ENCODE measurements around the gene FAM3B. TPM values are rescaled to one million over a fixed set of nuclear protein-coding genes. Genes with fewer than 3 reads are reported as not detected.

FAM3B gene
- total RNA-seq, 1 experiment from 2014 or later, result 59.5 TPM

DNA sequence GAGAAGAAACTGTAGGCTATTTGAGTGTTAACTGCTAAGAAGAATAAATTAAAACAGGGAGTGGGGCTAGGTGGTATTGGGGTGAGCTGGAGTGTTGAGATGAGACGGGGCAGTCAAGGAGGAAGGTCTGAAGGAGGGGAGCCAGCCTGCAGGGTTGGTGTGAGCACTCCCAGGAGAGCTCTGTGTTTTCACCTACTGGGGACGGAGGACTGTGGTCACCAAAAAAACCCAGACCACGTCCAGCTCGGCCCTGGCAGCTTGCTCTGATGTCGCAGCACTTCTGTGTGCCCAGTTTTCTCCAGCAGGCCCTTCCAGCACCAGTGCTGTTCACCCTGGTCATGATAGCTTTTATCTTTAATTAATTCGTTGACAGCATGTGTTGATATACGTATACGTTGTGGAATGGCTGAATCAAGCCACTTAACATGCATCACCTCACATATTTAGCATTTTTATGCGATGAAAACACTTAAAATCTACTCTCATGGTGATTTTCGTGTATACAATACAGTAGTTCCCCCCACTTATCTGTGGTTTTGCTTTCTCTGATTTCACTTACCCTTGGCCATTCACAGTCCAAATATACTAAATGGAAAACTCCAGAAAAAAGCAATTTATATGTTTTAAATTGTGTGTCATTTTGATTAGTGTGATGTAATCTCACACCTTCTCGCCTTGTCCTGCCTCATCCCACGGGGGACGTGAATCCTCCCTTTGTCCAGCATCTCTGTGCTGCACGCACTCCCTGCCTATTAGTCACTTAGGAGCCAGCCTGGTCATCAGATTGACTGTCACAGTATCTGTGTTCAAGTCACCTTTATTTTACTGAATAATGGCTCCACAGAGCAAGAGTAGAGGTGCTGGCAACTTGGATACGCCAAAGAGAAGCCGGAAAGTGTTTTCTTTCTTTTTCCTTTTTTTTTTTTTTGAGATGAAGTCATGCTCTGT, 12.3 kb downstream of the FAM3B start:
- ChIA-PET POLR2A (no interaction called here), CTCF (no interaction called here)
- Histone ChIP-seq H3K4me3 (ENCODE audit: low read depth, low read length) (no peak overlapping the region), H3K27me3 (replicated peaks; ENCODE audit: control insufficient read depth, insufficient read depth, low read length) (no peaks in the 10 kb centered on the region), H3K4me1 (peaks cover 13% of the 10 kb centered on the region), H3K9me3 (peaks cover 6% of the 10 kb centered on the region), H3K36me3 (ENCODE audit: control insufficient read depth, insufficient read depth, low read length) (no peaks in the 10 kb centered on the region; the same call in 1 of the 2 replicates)
- DNase-seq, result no peak
- H3K4me1 Mint-ChIP-seq (ENCODE audit: low read depth, unreplicated experiment), result peaks cover 13% of the 10 kb centered on the region
- peaks cover 38% of the 10 kb centered on the region for H3K36me3 Mint-ChIP-seq (ENCODE audit: insufficient read depth, unreplicated experiment)
- H3K9me3 Mint-ChIP-seq (ENCODE audit: unreplicated experiment), result peaks cover 27% of the 10 kb centered on the region
- H3K27ac Mint-ChIP-seq (ENCODE audit: unreplicated experiment), result no peak overlapping the region
- no TSS peak for BruUV-seq (replicated peaks)
- intact Hi-C loops (cut with micrococcal nuclease; ENCODE audit: unreplicated experiment), result no loop called here
- no peaks in the 10 kb centered on the region for H3K27me3 Mint-ChIP-seq (ENCODE audit: insufficient read depth, unreplicated experiment)
- H3K4me3 Mint-ChIP-seq (ENCODE audit: unreplicated experiment), result no peak overlapping the region
- TF ChIP-seq CTCF (IDR thresholded peaks at IDR 0.05; ENCODE audit: insufficient read depth in 1 of 2, low read depth in 1 of 2, low read length in 1 of 2, severe bottlenecking in 1 of 2, unreplicated experiment in 1 of 2), result no peak

- no peak overlapping the region for H3K4me3 Mint-ChIP-seq (ENCODE audit: unreplicated experiment)
- TF ChIP-seq CTCF (IDR thresholded peaks at IDR 0.05; ENCODE audit: insufficient read depth in 1 of 2, low read depth in 1 of 2, low read length in 1 of 2, severe bottlenecking in 1 of 2, unreplicated experiment in 1 of 2), result no peak
- no TSS peak for BruUV-seq (replicated peaks)
- H3K36me3 ChIP-seq (ENCODE audit: control insufficient read depth, insufficient read depth, low read length), result no peaks in the 10 kb centered on the region; the same call in none of the 2 replicates
- H3K9me3 ChIP-seq, result peaks cover 12% of the 10 kb centered on the region
- H3K4me1 ChIP-seq, result no peaks in the 10 kb centered on the region
- no peak for DNase-seq
- no peaks in the 10 kb centered on the region for H3K27me3 Mint-ChIP-seq (ENCODE audit: insufficient read depth, unreplicated experiment)
- ChIA-PET CTCF (no interaction called here), POLR2A (no interaction called here)
- H3K9me3 Mint-ChIP-seq (ENCODE audit: unreplicated experiment), result peaks cover 28% of the 10 kb centered on the region
- H3K27ac Mint-ChIP-seq (ENCODE audit: unreplicated experiment), result no peak overlapping the region
- peaks cover 13% of the 10 kb centered on the region for H3K4me1 Mint-ChIP-seq (ENCODE audit: low read depth, unreplicated experiment)
- H3K4me3 ChIP-seq (ENCODE audit: low read depth, low read length), result no peak overlapping the region
- intact Hi-C loops (cut with micrococcal nuclease; ENCODE audit: unreplicated experiment), result no loop called here
- no peaks in the 10 kb centered on the region for H3K27me3 ChIP-seq (replicated peaks; ENCODE audit: control insufficient read depth, insufficient read depth, low read length)
- peaks cover 38% of the 10 kb centered on the region for H3K36me3 Mint-ChIP-seq (ENCODE audit: insufficient read depth, unreplicated experiment)
Measured at GRCh38 chr21:41333752-41334151, 17.2 kb downstream of the FAM3B start.

DNA sequence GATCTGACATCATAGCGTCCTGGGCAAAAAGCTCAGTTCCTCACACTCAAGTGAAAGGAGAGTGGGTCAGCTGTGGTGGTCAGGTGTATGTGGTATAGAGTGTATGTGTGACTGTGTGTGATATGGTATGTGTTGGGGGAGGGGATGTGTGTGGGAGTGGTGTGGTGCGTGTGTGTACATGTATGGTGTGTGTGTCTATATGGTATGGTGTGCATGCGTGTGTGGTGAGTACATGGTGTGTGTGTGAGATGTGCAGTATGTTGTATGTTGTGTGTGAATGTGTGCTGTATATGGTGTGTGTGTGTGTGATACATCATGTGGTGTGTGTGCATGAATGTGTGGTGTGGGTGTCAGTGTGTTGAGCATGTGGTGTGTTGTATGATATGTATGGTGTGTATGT, 20.9 kb downstream of the FAM3B start:
- TF ChIP-seq CTCF (IDR thresholded peaks at IDR 0.05; ENCODE audit: insufficient read depth in 1 of 2, low read depth in 1 of 2, low read length in 1 of 2, severe bottlenecking in 1 of 2, unreplicated experiment in 1 of 2), result no peak
- Histone ChIP-seq H3K9me3 (peaks cover 24% of the 10 kb centered on the region), H3K36me3 (ENCODE audit: control insufficient read depth, insufficient read depth, low read length) (no peaks in the 10 kb centered on the region; the same call in 1 of the 2 replicates), H3K4me3 (ENCODE audit: low read depth, low read length) (no peak overlapping the region), H3K4me1 (no peaks in the 10 kb centered on the region), H3K27me3 (replicated peaks; ENCODE audit: control insufficient read depth, insufficient read depth, low read length) (no peaks in the 10 kb centered on the region)
- intact Hi-C loops (cut with micrococcal nuclease; ENCODE audit: unreplicated experiment), result no loop called here
- ChIA-PET POLR2A (no interaction called here), CTCF (no interaction called here)
- Mint-ChIP-seq H3K27me3 (ENCODE audit: insufficient read depth, unreplicated experiment) (no peaks in the 10 kb centered on the region), H3K4me3 (ENCODE audit: unreplicated experiment) (no peak overlapping the region), H3K4me1 (ENCODE audit: low read depth, unreplicated experiment) (peaks cover 7% of the 10 kb centered on the region), H3K36me3 (ENCODE audit: insufficient read depth, unreplicated experiment) (peaks cover 46% of the 10 kb centered on the region), H3K27ac (ENCODE audit: unreplicated experiment) (no peak overlapping the region), H3K9me3 (ENCODE audit: unreplicated experiment) (peaks cover 28% of the 10 kb centered on the region)
- no peak for DNase-seq
- no TSS peak for BruUV-seq (replicated peaks)

Measured in Caco-2 (cell line).